Measurements from ENCODE around the gene PGF. TPM values are rescaled to one million over a fixed set of nuclear protein-coding genes. Genes with fewer than 3 reads are reported as not detected.

The PGF gene
- total RNA-seq, 1 donor from 2014 or later: 3.2 TPM

GRCh38 chr14:74945261-74945851 lies 10.0 kb downstream of the PGF start:
- no peak for DNase-seq (ENCODE audit: low spot score)
- peak; percentile 75 for TF ChIP-seq CTCF (IDR thresholded peaks at IDR 0.05)
- H3K27me3 Mint-ChIP-seq (ENCODE audit: low read depth): no peaks in the 10 kb centered on the region
- no peak overlapping the region for H3K27ac Mint-ChIP-seq (ENCODE audit: unreplicated experiment)
- no peaks in the 10 kb centered on the region for H3K36me3 Mint-ChIP-seq (ENCODE audit: low read depth)
- H3K4me3 Mint-ChIP-seq (ENCODE audit: unreplicated experiment): no peak overlapping the region
- H3K4me1 Mint-ChIP-seq (ENCODE audit: low read depth): peaks cover 16% of the 10 kb centered on the region
- no peaks in the 10 kb centered on the region for H3K9me3 Mint-ChIP-seq (ENCODE audit: low read depth)

DNA sequence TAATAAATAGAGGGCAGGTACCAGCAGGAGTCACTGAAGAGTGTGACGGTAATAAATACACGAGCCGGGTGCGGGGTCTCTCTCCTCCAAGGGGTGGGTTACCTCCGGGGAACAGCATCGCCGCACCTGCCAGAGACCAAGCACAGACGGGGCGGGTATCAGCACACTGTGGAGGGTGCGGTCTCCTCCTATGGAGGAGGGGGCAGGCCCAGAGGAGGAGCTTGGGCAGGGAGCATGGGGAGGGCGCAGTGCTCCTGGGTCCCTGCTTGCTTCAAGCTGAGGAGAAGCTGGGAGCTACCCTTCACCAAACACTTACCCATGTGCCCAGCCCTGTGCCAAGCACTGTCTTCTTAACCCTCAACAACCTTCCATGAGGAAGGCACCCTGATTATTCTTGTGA lies 12.8 kb downstream of the PGF start:
- Mint-ChIP-seq H3K4me1 (ENCODE audit: low read depth) (peaks cover 31% of the 10 kb centered on the region), H3K9me3 (ENCODE audit: low read depth) (peaks cover 4% of the 10 kb centered on the region), H3K27me3 (ENCODE audit: low read depth) (no peaks in the 10 kb centered on the region), H3K36me3 (ENCODE audit: low read depth) (no peaks in the 10 kb centered on the region), H3K27ac (ENCODE audit: unreplicated experiment) (no peak overlapping the region), H3K4me3 (ENCODE audit: unreplicated experiment) (no peak overlapping the region)
- DNase-seq (ENCODE audit: low spot score): no peak
- no peak for TF ChIP-seq CTCF (IDR thresholded peaks at IDR 0.05)

DNA sequence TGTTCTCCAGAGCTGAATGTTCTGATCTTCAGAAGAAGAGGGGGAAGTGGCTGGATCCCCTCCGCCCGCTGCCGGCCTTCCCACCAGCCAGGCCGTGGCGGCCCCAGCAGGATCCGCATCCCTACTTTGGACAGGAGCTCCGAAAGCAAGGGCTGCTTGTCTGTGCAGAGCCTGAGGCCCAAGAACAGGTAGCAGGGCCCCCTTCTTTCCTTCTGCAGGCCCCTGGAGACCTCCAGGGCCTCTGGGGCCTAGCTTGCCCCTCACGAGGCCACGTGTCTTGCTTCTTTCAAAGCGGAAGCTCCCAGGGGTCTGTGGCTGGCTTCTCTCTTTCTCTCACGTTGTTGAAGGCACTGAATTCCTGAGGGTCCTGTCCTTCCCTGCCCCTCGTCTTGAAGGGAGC lies 13.2 kb downstream of the PGF start:
- Mint-ChIP-seq H3K4me1 (ENCODE audit: low read depth) (peaks cover 31% of the 10 kb centered on the region), H3K4me3 (ENCODE audit: unreplicated experiment) (no peak overlapping the region), H3K27me3 (ENCODE audit: low read depth) (no peaks in the 10 kb centered on the region), H3K36me3 (ENCODE audit: low read depth) (no peaks in the 10 kb centered on the region), H3K27ac (ENCODE audit: unreplicated experiment) (peak overlapping the region; percentile 69), H3K9me3 (ENCODE audit: low read depth) (peaks cover 4% of the 10 kb centered on the region)
- no peak for DNase-seq (ENCODE audit: low spot score)
- no peak for TF ChIP-seq CTCF (IDR thresholded peaks at IDR 0.05)

DNA sequence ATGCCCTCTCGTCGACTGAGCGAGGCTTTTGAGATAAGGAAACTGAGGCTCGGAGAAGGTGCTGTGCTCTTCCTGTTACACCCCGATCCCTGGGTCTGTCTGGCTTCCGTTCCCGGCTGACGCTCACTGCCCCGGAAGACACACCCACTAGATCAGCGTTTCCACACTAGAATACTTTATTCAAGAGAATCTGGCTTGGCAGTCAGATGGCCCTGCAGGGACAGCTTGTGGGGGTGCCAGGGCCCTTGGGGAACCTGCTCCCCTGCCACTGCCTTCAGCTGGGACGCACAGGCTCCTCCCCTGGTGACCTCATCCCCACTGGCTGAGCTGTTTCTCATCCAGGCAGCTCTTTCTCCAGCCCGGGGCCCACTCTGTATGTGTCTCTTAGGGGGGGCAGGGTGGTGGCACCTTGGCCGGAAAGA lies 13.7 kb downstream of the PGF start:
- TF ChIP-seq CTCF (IDR thresholded peaks at IDR 0.05): no peak
- no peak for DNase-seq (ENCODE audit: low spot score)
- Mint-ChIP-seq H3K36me3 (ENCODE audit: low read depth) (no peaks in the 10 kb centered on the region), H3K4me1 (ENCODE audit: low read depth) (peaks cover 31% of the 10 kb centered on the region), H3K9me3 (ENCODE audit: low read depth) (peaks cover 4% of the 10 kb centered on the region), H3K27me3 (ENCODE audit: low read depth) (no peaks in the 10 kb centered on the region), H3K4me3 (ENCODE audit: unreplicated experiment) (no peak overlapping the region), H3K27ac (ENCODE audit: unreplicated experiment) (peak overlapping the region; percentile 69)

GRCh38 chr14:74940956-74941565 lies 14.3 kb downstream of the PGF start:
- Mint-ChIP-seq H3K9me3 (ENCODE audit: low read depth) (peaks cover 4% of the 10 kb centered on the region), H3K27ac (ENCODE audit: unreplicated experiment) (no peak overlapping the region), H3K27me3 (ENCODE audit: low read depth) (no peaks in the 10 kb centered on the region)

More at GRCh38 chr14:74940956-74941565, 14.3 kb downstream of the PGF start:
- DNase-seq (ENCODE audit: low spot score): no peak
- TF ChIP-seq CTCF (IDR thresholded peaks at IDR 0.05): no peak
- Mint-ChIP-seq H3K36me3 (ENCODE audit: low read depth) (no peaks in the 10 kb centered on the region), H3K4me1 (ENCODE audit: low read depth) (peaks cover 25% of the 10 kb centered on the region), H3K4me3 (ENCODE audit: unreplicated experiment) (no peak overlapping the region)
